Immature natural killer cell (primary cell): ENCODE results near the gene CPEB2. TPM values are rescaled to one million over a fixed set of nuclear protein-coding genes. Genes with fewer than 3 reads are reported as not detected.

ENCODE experiments used
- DNase-seq, 3 donors: peaks; one replicate each; pipeline ENCODE4 v3.0.0; 2022; ENCODE audit warnings: mixed read lengths in 1 of 3
- H3K27ac Mint-ChIP-seq, 6 donors: one replicate each; pipeline ENCODE4 v1.8.0; 2020; ENCODE audit warnings: mixed read lengths in 6 of 6, mild to moderate bottlenecking in 5 of 6, inconsistent platforms in 4 of 6, moderate library complexity in 3 of 6
- H3K27me3 Mint-ChIP-seq, 3 donors: one replicate each; pipeline ENCODE4 v1.8.0; 2020 to 2021; ENCODE audit warnings: low read depth in 3 of 3, mild to moderate bottlenecking in 3 of 3, mixed read lengths in 3 of 3, moderate library complexity in 3 of 3, inconsistent platforms in 1 of 3
- H3K36me3 Mint-ChIP-seq, 3 donors: one replicate each; pipeline ENCODE4 v1.8.0; 2020; ENCODE audit warnings: mixed read lengths in 3 of 3, inconsistent platforms in 2 of 3, mild to moderate bottlenecking in 2 of 3
- H3K4me1 Mint-ChIP-seq, 2 donors: one replicate each; pipeline ENCODE4 v1.8.0; 2020; ENCODE audit warnings: inconsistent platforms in 2 of 2, mild to moderate bottlenecking in 2 of 2, mixed read lengths in 2 of 2, moderate library complexity in 1 of 2
- H3K4me3 Mint-ChIP-seq, 5 donors: one replicate each; pipeline ENCODE4 v1.8.0; 2020; ENCODE audit warnings: mild to moderate bottlenecking in 5 of 5, mixed read lengths in 5 of 5, inconsistent platforms in 3 of 5, moderate library complexity in 3 of 5
- H3K9me3 Mint-ChIP-seq, 6 donors: one replicate each; pipeline ENCODE4 v1.8.0; 2020; ENCODE audit warnings: mild to moderate bottlenecking in 6 of 6, mixed read lengths in 6 of 6, inconsistent platforms in 4 of 6, moderate library complexity in 3 of 6
- polyA plus RNA-seq, 3 donors: library from polyadenylated mRNA; unstranded; fragments of 300-500 nt; fragmentation: Illumina TruSeq; gene quantifications; one replicate each; pipeline ENCODE4 v1.2.3, GENCODE V29; 2021

CPEB2 gene
- polyA plus RNA-seq = 1 to 10 TPM in 2 of 3 donors, under 1 TPM in 1; 0.74 to 1.8 (median 1.4) TPM

DNA sequence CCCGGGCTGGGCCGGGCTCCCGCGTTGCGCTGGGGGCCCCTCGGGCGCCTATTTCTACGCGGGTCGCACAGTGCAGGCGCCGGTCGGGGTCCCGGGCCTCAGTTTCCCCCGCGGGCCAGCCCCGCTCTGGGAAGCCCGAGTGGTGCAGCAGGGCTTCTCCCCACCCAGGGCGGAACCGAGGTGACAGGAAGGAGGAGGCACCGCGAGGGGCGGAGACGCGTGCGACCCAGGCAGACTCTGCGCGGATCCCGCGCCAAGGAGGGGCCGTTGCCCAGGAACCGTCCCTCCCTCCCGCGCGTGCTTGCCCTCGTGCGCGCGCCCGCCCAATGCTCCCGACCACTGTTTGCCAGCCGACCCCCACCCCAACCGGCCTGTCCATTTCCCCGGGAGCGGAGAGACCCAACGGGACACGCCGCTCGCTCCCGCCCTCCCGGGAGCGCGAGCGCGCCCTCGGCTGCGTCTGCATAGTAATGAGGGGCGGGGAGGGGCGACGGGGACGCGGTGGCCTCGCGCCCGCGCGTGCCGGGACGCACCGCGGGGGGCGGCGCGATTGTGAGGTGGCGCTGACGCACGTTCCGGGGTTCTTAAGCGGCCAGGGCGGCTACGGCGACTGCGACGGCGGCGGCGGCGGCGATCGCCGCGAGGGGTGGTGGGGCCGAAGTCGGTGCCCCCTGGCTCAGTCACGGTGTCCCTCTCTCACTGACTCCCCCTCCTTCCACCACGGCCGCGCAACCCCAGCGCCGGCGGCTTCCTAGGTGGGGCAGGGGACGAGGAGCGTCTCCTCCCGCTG is at the start of gene CPEB2:
Gene CPEB2, plus strand, starts transcription at position 613 of the 790 bp plus-strand sequence. CDS start 193 bp downstream, outside the sequence.
- Mint-ChIP-seq H3K9me3 (no peaks in the 10 kb centered on the region), H3K27ac (peak within 1 kb of the TSS; percentile 94 to 98 (median 96)), H3K27me3 (peaks cover 12 to 30% (median 15%) of the 10 kb centered on the region in 3 donors), H3K4me3 (peak within 1 kb of the TSS; percentile 92 to 95 (median 93)), H3K36me3 (peaks cover 0 to 4% (median 3%) of the 10 kb centered on the region in 3 donors), H3K4me1 (peaks cover 25 to 33% of the 10 kb centered on the region in 2 donors)
- DNase-seq = peak; percentile 88 to 93 (median 92)

DNA sequence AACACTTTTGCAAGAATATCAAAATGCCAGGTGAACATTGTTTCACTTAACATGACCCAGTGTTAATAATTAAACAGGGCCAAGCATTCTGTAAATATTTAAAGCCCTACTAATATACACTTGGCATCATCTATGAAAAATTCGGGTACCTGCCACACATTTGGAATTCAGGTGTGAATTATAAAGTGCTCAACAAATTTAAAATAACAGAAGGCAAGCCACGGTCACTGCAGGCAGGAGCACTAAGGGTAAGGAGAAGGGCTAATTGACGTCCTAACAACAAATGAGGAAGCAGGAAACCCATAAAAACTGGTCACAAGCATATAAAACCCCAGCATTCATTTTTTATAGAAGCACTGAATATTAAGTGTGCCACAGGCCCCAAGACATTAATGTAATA is 43.8 kb upstream of the CPEB2 start:
- peaks cover 2 to 8% (median 8%) of the 10 kb centered on the region in 3 donors for H3K27me3 Mint-ChIP-seq
- H3K4me1 Mint-ChIP-seq = no peaks in the 10 kb centered on the region
- H3K9me3 Mint-ChIP-seq = no peaks in the 10 kb centered on the region
- no peak for DNase-seq
- no peak overlapping the region for H3K27ac Mint-ChIP-seq
- H3K4me3 Mint-ChIP-seq = no peak overlapping the region
- H3K36me3 Mint-ChIP-seq = no peaks in the 10 kb centered on the region

DNA sequence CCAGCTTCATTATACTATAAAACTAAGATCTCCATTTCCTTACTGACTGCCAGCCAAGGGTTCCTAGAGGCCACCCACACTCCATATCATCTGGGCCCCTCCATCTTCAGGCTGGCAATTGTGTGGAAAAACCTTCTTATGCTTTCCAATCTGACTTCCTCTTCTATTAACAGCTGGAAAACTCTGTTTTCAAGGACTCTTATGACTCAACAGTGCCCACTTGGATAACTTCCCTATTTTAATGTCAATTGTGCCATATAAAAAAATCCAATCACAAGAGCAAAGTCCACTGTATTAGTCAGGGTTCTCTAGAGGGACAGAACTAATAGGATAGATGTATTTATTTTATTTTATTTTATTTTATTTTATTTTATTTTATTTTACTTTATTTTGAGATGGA is 41.0 kb upstream of the CPEB2 start:
- Mint-ChIP-seq H3K27ac (no peak overlapping the region), H3K4me1 (no peaks in the 10 kb centered on the region), H3K27me3 (peaks cover 0 to 8% (median 1%) of the 10 kb centered on the region in 3 donors), H3K9me3 (no peaks in the 10 kb centered on the region), H3K36me3 (no peaks in the 10 kb centered on the region), H3K4me3 (no peak overlapping the region)
- DNase-seq = no peak

DNA sequence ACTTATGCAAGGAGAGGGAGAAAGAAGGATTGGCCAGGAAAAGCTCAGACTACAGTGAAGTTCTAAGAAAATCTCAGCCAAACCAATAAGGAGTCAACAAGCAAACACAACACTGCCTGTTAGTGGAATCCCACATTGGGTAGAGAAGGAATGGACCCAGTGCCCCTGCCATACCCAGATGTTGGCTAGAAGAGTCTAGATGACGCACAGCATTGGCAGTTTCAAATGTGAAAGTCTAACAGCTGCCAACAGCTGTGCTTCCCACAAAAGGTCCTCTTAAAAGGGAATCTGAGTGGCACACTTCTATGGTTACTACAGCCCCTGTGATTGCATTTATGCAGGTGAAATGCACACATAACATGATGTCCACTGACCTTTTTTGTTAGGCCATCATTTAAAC is 37.2 kb upstream of the CPEB2 start:
- DNase-seq = no peak
- Mint-ChIP-seq H3K27ac (no peak overlapping the region), H3K27me3 (peaks cover 0 to 7% (median 0%) of the 10 kb centered on the region in 3 donors), H3K4me1 (no peaks in the 10 kb centered on the region), H3K9me3 (no peaks in the 10 kb centered on the region), H3K4me3 (no peak overlapping the region), H3K36me3 (no peaks in the 10 kb centered on the region)

DNA sequence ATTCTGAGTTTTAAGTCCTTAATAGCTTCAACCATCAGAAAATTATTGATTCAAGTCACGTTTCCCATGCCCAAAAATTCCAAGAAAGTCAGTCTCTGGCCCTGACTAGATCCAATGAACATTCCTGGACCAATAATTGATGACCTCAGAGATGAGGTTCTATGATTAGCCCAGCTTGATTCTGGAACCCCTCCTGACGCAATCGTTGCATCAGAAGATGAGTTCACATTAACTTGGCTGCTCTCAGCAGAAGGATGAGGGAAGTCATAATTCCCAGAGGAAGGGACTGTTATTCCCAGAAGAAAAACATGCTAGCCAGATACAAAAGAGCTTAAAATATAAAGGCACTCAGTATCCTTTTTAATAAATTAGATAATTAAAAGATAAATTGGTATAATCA is 34.3 kb upstream of the CPEB2 start:
- DNase-seq = no peak
- Mint-ChIP-seq H3K4me3 (no peak overlapping the region), H3K4me1 (no peaks in the 10 kb centered on the region), H3K9me3 (peaks cover 0 to 6% (median 4%) of the 10 kb centered on the region in 6 donors), H3K27ac (no peak overlapping the region), H3K27me3 (peaks cover 0 to 3% (median under 1%) of the 10 kb centered on the region in 3 donors), H3K36me3 (no peaks in the 10 kb centered on the region)

DNA sequence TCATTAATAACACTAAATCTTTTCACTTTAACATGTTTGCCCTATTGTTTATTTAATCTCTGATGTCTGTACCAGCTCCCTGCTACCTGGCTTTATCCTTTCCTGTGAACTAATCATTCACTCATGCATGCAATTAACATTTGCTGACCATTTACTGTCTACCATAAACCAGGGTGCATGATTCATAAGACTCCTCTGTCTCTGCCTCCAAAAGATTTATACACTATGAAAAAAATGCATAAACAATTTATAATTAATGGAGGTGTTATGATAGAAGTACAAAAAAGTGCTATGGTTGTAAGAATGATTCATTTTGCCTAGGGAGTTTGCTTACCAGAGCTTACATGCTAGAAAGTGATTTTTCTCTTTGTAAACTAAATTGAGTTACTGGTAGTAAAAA is 24.5 kb upstream of the CPEB2 start:
- H3K27ac Mint-ChIP-seq = no peak overlapping the region
- H3K36me3 Mint-ChIP-seq = no peaks in the 10 kb centered on the region
- no peak for DNase-seq
- H3K9me3 Mint-ChIP-seq = peaks cover 0 to 7% (median under 1%) of the 10 kb centered on the region in 6 donors
- no peak overlapping the region for H3K4me3 Mint-ChIP-seq
- H3K27me3 Mint-ChIP-seq = peaks cover 4 to 21% (median 5%) of the 10 kb centered on the region in 3 donors
- no peaks in the 10 kb centered on the region for H3K4me1 Mint-ChIP-seq

DNA sequence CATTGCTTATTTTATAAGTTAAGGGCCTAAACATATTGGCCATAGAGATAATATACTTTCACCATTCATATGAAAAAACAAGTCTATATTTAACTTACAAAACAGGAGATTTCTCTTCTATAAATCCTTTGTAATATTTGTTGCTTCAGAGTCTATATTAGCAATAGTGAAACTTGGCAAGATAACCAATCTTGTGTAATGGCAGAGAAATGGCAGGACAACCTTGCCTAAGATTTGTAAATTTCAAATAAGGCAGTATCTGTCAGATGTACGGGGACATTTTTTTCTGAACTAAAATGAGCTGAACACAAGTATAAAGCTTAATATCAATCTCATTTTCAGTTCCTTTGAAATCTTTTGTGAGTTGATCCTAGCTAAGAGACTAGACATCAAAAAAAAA is 17.8 kb upstream of the CPEB2 start:
- Mint-ChIP-seq H3K9me3 (no peaks in the 10 kb centered on the region), H3K4me1 (no peaks in the 10 kb centered on the region), H3K36me3 (no peaks in the 10 kb centered on the region), H3K4me3 (no peak overlapping the region), H3K27ac (no peak overlapping the region), H3K27me3 (peaks cover 0 to 9% (median 3%) of the 10 kb centered on the region in 3 donors)
- no peak for DNase-seq

DNA sequence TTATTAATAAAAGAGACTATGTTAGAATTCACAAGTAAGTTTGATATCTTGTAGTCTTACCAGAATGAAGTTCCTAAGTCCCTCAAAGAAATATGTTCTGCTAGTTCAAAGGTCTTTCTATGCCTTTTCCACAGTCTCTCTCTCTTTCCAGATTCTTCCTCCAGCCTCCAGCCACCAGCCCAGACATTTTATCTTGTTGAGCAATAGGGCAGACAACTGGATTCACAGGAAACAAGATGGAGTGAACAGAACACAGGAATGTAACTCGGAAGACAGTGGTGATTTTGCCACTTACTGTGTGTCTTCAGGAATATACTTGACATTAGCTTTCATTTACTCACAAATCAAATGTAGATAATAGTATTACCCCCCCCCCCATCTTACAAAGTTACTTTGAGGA is 17.1 kb upstream of the CPEB2 start:
- Mint-ChIP-seq H3K9me3 (no peaks in the 10 kb centered on the region), H3K4me1 (no peaks in the 10 kb centered on the region), H3K4me3 (no peak overlapping the region), H3K27ac (no peak overlapping the region), H3K27me3 (peaks cover 0 to 6% (median 1%) of the 10 kb centered on the region in 3 donors), H3K36me3 (no peaks in the 10 kb centered on the region)
- no peak for DNase-seq

DNA sequence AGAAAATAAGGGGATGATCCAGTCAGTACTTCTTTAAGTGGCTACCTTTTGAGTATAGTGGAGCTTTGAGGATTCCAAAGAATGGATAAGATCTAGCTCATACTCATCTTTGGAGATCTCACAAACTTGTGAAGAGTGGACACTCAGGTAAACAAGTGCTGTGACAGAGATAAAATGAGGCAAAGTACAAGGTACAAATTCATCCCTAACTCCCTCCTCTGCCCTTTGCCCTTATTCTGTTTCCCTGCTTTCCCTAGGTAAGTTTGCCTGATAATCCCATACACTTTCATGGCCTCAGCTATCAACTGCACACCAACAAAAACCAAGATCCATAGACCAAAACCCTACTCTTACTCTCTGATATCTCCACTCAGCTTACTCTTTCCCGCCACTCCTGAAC is 16.4 kb upstream of the CPEB2 start:
- no peak overlapping the region for H3K4me3 Mint-ChIP-seq
- H3K9me3 Mint-ChIP-seq = no peaks in the 10 kb centered on the region
- DNase-seq = no peak
- H3K36me3 Mint-ChIP-seq = no peaks in the 10 kb centered on the region
- H3K4me1 Mint-ChIP-seq = no peaks in the 10 kb centered on the region
- H3K27me3 Mint-ChIP-seq = peaks cover 0 to 6% (median 1%) of the 10 kb centered on the region in 3 donors
- H3K27ac Mint-ChIP-seq = no peak overlapping the region

DNA sequence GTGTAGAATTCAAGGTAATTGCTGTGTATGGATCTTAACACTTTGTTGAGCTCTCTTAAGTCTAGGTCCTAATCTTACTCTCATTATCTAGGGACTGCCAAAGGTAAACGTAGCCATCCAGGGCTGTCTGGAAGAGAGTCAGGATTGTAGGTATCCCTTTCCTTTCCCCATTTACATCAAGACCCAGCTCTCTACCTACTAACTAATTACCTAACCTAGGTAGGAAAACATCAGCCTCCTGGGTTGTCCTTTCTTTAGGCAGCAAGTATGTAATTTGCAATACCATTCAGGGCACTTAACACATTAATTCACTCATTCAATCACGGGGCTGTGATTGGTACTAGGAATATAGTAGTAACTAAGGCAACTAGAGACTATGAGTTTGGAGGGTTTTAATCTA is 15.2 kb upstream of the CPEB2 start:
- Mint-ChIP-seq H3K27me3 (peaks cover 0 to 6% (median 1%) of the 10 kb centered on the region in 3 donors), H3K36me3 (no peaks in the 10 kb centered on the region), H3K4me3 (no peak overlapping the region), H3K4me1 (no peaks in the 10 kb centered on the region), H3K9me3 (no peaks in the 10 kb centered on the region), H3K27ac (no peak overlapping the region)
- no peak for DNase-seq

DNA sequence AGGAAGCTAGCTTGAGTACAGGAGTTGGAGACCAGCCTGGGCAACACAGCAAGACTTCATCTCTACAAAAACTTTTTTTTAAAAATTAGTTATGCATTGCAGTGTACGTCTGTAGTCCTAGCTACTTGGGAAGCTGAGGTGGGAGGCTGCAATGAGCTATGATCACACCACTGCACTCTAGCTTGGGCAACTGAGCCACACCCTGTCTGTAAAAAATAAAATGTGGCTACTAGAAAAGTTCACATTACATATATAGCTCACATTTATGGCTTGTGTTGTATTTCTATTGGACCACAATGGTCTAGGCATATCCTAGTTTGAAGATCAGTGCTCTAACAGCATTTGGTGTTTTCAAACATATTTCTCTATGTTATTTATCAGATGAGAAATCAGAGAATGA is 11.8 kb upstream of the CPEB2 start:
- H3K27me3 Mint-ChIP-seq = peaks cover 3 to 9% (median 4%) of the 10 kb centered on the region in 3 donors
- no peak overlapping the region for H3K4me3 Mint-ChIP-seq
- no peaks in the 10 kb centered on the region for H3K4me1 Mint-ChIP-seq
- H3K27ac Mint-ChIP-seq = no peak overlapping the region
- no peaks in the 10 kb centered on the region for H3K9me3 Mint-ChIP-seq
- DNase-seq = no peak
- no peaks in the 10 kb centered on the region for H3K36me3 Mint-ChIP-seq

DNA sequence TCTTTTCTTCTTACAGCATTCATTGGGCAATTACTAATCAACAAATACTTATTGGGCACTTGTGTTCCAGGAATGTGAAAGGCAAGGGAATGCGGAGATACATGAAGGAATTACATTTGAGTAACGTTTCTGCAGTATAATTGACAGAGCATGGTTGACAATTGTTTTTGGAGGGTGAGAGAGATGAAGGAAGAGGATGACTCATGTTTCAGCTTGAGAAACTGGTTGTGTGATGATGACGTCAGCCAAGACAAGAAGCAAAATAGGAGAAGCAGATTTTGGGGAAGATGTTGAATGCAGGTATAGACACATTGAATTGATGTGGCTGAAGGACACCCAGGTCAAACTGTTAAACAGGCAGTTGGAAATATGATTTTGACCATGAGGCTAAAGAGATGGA is 8.0 kb upstream of the CPEB2 start:
- H3K4me3 Mint-ChIP-seq = no peak overlapping the region
- peaks cover 0 to under 1% of the 10 kb centered on the region in 2 donors for H3K4me1 Mint-ChIP-seq
- H3K27ac Mint-ChIP-seq = no peak overlapping the region
- H3K27me3 Mint-ChIP-seq = peaks cover 2 to 4% (median 3%) of the 10 kb centered on the region in 3 donors
- H3K36me3 Mint-ChIP-seq = peaks cover 0 to 3% (median 1%) of the 10 kb centered on the region in 3 donors
- DNase-seq = no peak
- peaks cover 0 to 3% (median 0%) of the 10 kb centered on the region in 6 donors for H3K9me3 Mint-ChIP-seq

DNA sequence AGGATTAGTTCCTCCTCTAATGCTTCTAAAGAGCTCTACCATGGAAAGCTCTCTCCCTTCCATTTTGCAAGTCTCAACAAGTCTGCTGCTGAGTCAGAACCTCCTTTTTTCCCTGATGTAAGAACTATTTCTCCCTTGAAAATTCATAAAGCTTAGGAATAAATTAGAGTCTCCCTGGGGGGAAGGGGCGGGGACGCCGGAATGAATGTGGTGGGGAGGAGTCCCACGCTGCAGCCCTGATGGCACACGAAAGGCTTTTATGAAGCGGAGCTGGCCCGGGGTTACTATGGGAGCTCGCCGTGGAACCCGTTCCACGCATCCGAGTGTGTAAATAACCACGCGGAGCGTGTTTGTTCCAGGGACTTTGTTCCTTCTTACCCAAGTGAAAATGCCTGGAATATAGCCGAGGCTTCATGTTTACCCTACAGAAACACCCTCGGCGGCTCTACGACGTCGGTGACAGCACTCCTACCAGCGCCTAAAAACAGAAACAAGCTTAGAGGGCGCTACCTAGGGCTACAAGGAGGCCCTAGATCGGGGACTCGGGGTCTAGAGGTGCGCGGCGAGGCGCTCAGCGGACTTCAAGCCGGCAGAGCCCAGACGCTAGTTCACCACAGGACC is 923 bp upstream of the CPEB2 start:
- peaks cover 22 to 27% of the 10 kb centered on the region in 2 donors for H3K4me1 Mint-ChIP-seq
- peak overlapping the region; percentile 94 to 98 (median 96) for H3K27ac Mint-ChIP-seq
- H3K4me3 Mint-ChIP-seq = peak overlapping the region; percentile 92 to 95 (median 93)
- H3K27me3 Mint-ChIP-seq = peaks cover 12 to 30% (median 15%) of the 10 kb centered on the region in 3 donors
- peaks cover 0 to 3% (median 3%) of the 10 kb centered on the region in 3 donors for H3K36me3 Mint-ChIP-seq
- H3K9me3 Mint-ChIP-seq = no peaks in the 10 kb centered on the region
- peak in 1 of 3 donors; percentile 40 for DNase-seq
